ENCODE data around the gene ARL6IP4. TPM values are rescaled to one million over a fixed set of nuclear protein-coding genes. Genes with fewer than 3 reads are reported as not detected.

ARL6IP4 gene
- total RNA-seq, 1 donor from 2014 or later: 155 TPM

DNA sequence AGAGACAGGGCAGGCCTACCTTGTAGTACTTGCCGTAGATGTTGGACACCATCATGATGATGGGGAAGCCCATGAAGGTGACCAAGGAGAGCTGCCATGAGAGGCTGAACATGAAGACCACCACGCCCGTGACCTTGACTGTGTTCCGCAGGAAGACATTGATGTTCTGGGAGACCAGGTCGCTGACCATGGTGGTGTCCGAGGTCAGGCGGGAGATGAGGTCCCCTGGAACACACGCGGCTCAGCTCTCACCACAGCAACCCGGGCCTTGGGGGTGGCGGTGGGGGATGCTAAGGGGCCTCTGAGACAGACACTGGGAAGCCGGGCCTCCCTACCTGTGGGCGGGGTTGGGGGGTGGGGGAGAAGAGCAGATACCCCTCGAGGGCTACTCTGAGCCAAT lies 31.9 kb upstream of the ARL6IP4 start:
- H3K36me3 Mint-ChIP-seq (ENCODE audit: low read depth): no peaks in the 10 kb centered on the region
- H3K4me3 Mint-ChIP-seq: no peak overlapping the region
- intact Hi-C loops (cut with micrococcal nuclease): no loop called here
- peaks cover 1% of the 10 kb centered on the region for H3K27me3 Mint-ChIP-seq (ENCODE audit: insufficient read depth)
- DNase-seq (ENCODE audit: low spot score): no peak
- H3K4me1 Mint-ChIP-seq (ENCODE audit: low read depth): peaks cover 38% of the 10 kb centered on the region
- H3K9me3 Mint-ChIP-seq: no peaks in the 10 kb centered on the region
- no peak overlapping the region for H3K27ac Mint-ChIP-seq

DNA sequence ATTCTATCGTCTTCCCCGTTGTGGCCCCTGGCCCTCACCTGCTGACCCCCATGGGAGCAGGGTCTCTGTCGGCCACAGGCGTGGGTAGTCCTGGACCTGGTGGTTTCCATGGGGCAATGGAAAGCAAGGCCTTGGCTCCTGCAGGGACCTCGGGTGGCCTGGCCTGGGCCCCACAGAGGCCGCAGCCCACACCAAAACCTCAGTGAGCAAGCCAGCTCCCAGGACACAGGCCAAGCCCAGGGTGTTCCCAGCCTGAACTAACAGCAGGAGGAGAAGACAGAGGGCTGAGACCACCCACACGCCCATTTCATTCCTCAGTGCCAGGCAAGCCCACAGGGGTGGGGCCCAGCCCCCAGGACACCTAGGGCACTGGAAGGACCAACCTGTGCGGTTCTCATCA lies 31.1 kb upstream of the ARL6IP4 start:
- Mint-ChIP-seq H3K27me3 (ENCODE audit: insufficient read depth) (peaks cover 1% of the 10 kb centered on the region), H3K4me3 (no peak overlapping the region)
- intact Hi-C loops (cut with micrococcal nuclease): no loop called here

DNA sequence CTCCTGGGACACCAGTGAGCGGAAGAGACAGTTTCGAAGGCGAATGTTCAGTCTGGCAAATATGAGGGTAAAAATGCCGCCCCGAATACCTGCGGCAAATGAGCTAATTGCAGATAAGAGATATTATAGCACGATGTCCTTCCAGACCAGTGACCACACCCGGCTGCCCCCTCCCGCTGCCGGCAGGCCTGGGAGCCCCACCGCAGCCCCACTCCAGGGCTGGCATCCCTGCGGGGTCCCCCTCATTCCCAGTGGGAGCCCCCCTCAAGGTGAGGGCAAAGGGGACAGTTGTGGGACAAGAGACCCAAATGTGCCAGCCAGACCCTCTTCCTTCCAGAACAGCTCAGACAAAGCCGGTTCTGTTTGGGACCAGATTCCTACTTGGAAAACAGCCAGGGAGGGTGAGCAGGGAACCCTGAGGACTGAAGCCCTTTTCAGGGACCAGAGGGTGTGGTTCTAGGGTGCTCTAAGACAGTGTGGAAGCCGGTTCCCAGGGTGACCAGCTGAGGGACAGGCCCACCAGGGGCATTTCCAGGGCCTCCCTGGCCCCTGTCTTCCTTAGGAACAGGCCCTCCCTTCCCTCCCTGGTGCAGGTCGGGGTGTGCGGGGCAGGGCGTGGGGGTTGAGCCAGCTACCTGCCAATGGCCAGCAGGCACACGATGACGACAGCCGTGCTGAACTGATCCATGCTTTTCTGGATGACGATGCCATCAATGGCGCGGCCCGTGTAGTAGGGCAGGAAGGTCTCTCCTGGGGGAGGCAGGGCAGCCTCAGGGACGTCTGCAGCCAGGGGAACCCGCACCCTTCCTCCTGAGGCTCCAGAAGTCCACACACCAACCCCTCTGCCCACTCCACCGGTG lies 30.4 kb upstream of the ARL6IP4 start:
- Mint-ChIP-seq H3K9me3 (no peaks in the 10 kb centered on the region), H3K27ac (no peak overlapping the region), H3K4me1 (ENCODE audit: low read depth) (peaks cover 35% of the 10 kb centered on the region), H3K4me3 (no peak overlapping the region), H3K36me3 (ENCODE audit: low read depth) (no peaks in the 10 kb centered on the region), H3K27me3 (ENCODE audit: insufficient read depth) (peaks cover 1% of the 10 kb centered on the region)
- no peak for DNase-seq (ENCODE audit: low spot score)
- intact Hi-C loops (cut with micrococcal nuclease): no loop called here

More for the DNA sequence above, 31.1 kb upstream of the ARL6IP4 start:
- Mint-ChIP-seq H3K4me1 (ENCODE audit: low read depth) (peaks cover 36% of the 10 kb centered on the region), H3K27ac (no peak overlapping the region), H3K36me3 (ENCODE audit: low read depth) (no peaks in the 10 kb centered on the region), H3K9me3 (no peaks in the 10 kb centered on the region)
- no peak for DNase-seq (ENCODE audit: low spot score)

- Mint-ChIP-seq H3K27me3 (ENCODE audit: insufficient read depth) (peaks cover 1% of the 10 kb centered on the region), H3K27ac (no peak overlapping the region), H3K9me3 (no peaks in the 10 kb centered on the region), H3K36me3 (ENCODE audit: low read depth) (no peaks in the 10 kb centered on the region), H3K4me3 (no peak overlapping the region), H3K4me1 (ENCODE audit: low read depth) (peaks cover 24% of the 10 kb centered on the region)
- no peak for DNase-seq (ENCODE audit: low spot score)
- intact Hi-C loops (cut with micrococcal nuclease): no loop called here
Observed at GRCh38 chr12:122951406-122951805, 29.1 kb upstream of the ARL6IP4 start.

- Mint-ChIP-seq H3K36me3 (ENCODE audit: low read depth) (no peaks in the 10 kb centered on the region), H3K4me1 (ENCODE audit: low read depth) (peaks cover 16% of the 10 kb centered on the region), H3K27me3 (ENCODE audit: insufficient read depth) (peaks cover 1% of the 10 kb centered on the region), H3K9me3 (no peaks in the 10 kb centered on the region), H3K27ac (no peak overlapping the region), H3K4me3 (no peak overlapping the region)
- intact Hi-C loops (cut with micrococcal nuclease): loop anchor here (1.0 kb wide), 2 partner anchors 92 to 159 kb away; no protein-coding TSS in a partner anchor
- DNase-seq (ENCODE audit: low spot score): peak; percentile 63
Observed at GRCh38 chr12:122951979-122952892, 28.2 kb upstream of the ARL6IP4 start.

- Mint-ChIP-seq H3K27ac (no peak overlapping the region), H3K27me3 (ENCODE audit: insufficient read depth) (no peaks in the 10 kb centered on the region), H3K4me3 (no peak overlapping the region), H3K9me3 (no peaks in the 10 kb centered on the region), H3K4me1 (ENCODE audit: low read depth) (peaks cover 6% of the 10 kb centered on the region), H3K36me3 (ENCODE audit: low read depth) (no peaks in the 10 kb centered on the region)
- DNase-seq (ENCODE audit: low spot score): no peak
- intact Hi-C loops (cut with micrococcal nuclease): no loop called here
Observed at GRCh38 chr12:122955156-122955555, 25.3 kb upstream of the ARL6IP4 start.

DNA sequence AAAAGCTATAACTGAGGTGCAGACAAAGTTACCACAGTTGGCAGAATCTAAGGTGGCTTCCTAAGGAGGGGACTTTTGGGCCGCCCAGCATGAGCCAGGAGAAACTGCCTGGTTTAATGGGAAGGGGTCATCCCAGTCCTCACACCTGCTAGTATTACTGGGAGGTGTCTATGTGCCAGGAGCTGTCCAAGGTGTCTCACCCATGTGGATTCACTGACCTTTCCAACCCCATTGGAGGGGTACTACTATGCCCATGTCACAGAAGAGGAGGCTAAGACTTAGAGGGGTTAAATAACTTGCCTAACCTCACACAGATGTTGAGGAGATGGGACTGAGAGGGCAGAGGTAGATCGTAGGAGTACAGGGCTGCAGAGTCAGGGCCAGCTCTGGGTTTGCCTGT lies 24.4 kb upstream of the ARL6IP4 start:
- Mint-ChIP-seq H3K27me3 (ENCODE audit: insufficient read depth) (no peaks in the 10 kb centered on the region), H3K9me3 (no peaks in the 10 kb centered on the region), H3K4me1 (ENCODE audit: low read depth) (peaks cover 6% of the 10 kb centered on the region), H3K36me3 (ENCODE audit: low read depth) (no peaks in the 10 kb centered on the region), H3K4me3 (no peak overlapping the region), H3K27ac (no peak overlapping the region)
- intact Hi-C loops (cut with micrococcal nuclease): no loop called here
- no peak for DNase-seq (ENCODE audit: low spot score)

DNA sequence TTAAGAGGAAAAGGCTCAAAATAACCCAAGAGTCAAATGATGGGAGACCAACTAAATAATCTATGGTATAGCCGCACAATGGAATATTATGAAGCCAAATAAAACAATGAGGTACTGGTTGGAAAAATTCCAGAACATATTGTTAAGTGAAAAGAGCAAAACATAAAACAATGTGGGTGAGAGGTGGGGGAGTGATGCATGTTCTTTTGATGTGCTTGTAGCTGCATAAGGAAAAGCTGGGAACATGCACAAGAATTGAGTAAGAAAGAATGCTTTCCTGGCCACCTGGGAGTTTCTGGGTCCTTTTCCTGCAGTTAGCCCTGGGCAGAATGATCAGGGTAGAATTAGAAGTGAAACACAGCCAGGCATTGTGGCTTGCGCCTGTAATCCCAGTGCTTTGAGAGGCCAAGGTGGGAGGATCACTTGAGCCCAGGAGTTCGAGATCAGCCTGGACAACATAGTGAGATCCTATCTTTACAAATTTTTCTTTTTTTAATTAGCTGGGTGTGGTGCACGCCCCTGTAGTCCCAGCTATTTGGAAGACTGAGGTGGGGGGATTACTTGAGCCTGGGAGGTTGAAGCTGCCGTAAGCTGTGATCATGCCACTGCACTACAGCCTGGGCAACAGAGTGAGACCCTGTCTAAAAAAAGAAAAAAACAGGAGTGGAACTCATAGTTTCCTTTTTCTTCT lies 22.1 kb upstream of the ARL6IP4 start:
- Mint-ChIP-seq H3K36me3 (ENCODE audit: low read depth) (no peaks in the 10 kb centered on the region), H3K27ac (no peak overlapping the region), H3K4me3 (no peak overlapping the region), H3K9me3 (no peaks in the 10 kb centered on the region), H3K27me3 (ENCODE audit: insufficient read depth) (no peaks in the 10 kb centered on the region), H3K4me1 (ENCODE audit: low read depth) (no peaks in the 10 kb centered on the region)
- no peak for DNase-seq (ENCODE audit: low spot score)
- intact Hi-C loops (cut with micrococcal nuclease): no loop called here

- Mint-ChIP-seq H3K4me3 (no peak overlapping the region), H3K27me3 (ENCODE audit: insufficient read depth) (no peaks in the 10 kb centered on the region), H3K36me3 (ENCODE audit: low read depth) (no peaks in the 10 kb centered on the region), H3K4me1 (ENCODE audit: low read depth) (peaks cover 2% of the 10 kb centered on the region), H3K9me3 (no peaks in the 10 kb centered on the region), H3K27ac (no peak overlapping the region)
- no peak for DNase-seq (ENCODE audit: low spot score)
- intact Hi-C loops (cut with micrococcal nuclease): loop anchor here (10.0 kb wide), 1 partner anchor 325 kb away; no protein-coding TSS in a partner anchor
Observed at GRCh38 chr12:122959566-122960192, 20.8 kb upstream of the ARL6IP4 start.

GRCh38 chr12:122960193-122960569 lies 20.3 kb upstream of the ARL6IP4 start:
- Mint-ChIP-seq H3K4me1 (ENCODE audit: low read depth) (peaks cover 6% of the 10 kb centered on the region), H3K27ac (no peak overlapping the region), H3K4me3 (no peak overlapping the region), H3K27me3 (ENCODE audit: insufficient read depth) (peaks cover 4% of the 10 kb centered on the region), H3K9me3 (no peaks in the 10 kb centered on the region), H3K36me3 (ENCODE audit: low read depth) (no peaks in the 10 kb centered on the region)
- DNase-seq (ENCODE audit: low spot score): no peak
- intact Hi-C loops (cut with micrococcal nuclease): loop anchor here (10.0 kb wide), 1 partner anchor 325 kb away; no protein-coding TSS in a partner anchor

DNA sequence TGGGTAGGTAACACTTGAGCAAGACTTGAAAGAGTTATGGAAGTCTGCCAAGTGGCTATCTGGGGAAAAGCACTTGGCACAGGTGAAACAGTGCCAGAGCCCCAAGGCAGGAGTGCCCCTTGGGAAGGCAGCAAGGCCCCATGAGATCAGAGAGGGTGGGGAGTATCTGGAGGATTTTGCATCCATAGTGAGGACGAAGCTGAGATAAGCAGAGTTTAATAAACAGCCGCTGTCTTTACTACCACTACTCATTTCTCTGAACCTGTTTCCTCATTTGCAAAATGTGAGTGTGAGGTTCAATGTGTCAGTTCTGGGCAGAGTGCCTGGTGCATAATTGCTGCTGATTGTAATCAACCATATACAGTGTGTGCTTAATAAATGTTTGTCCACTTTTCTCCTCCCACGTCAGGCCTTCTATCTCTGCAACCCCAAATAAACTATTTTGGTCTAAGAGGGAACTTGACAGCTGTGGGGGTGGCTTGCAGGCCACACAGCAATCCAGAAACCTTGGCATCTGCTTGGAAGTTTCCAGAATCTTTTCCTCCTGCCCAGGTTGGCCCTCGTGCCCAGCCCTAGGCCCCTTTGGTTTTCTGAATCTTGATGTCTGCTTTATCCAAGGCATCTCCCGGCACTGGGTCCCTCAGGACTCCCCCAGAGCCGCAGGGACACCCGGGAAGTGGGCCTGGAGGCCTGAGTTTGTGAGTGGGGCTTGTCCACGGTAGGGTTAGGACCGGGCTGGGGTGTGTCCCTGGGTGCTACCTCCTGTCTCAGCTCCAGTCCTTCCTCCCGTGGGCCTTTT lies 18.8 kb upstream of the ARL6IP4 start:
- Mint-ChIP-seq H3K36me3 (ENCODE audit: low read depth) (no peaks in the 10 kb centered on the region), H3K4me1 (ENCODE audit: low read depth) (peaks cover 8% of the 10 kb centered on the region), H3K9me3 (no peaks in the 10 kb centered on the region), H3K4me3 (no peak overlapping the region), H3K27ac (no peak overlapping the region), H3K27me3 (ENCODE audit: insufficient read depth) (peaks cover 5% of the 10 kb centered on the region)
- intact Hi-C loops (cut with micrococcal nuclease): loop anchor here (10.0 kb wide), 1 partner anchor 327 kb away; no protein-coding TSS in a partner anchor
- DNase-seq (ENCODE audit: low spot score): no peak

GRCh38 chr12:122963941-122964265 lies 16.6 kb upstream of the ARL6IP4 start:
- intact Hi-C loops (cut with micrococcal nuclease): loop anchor here (10.0 kb wide), 1 partner anchor 329 kb away; no protein-coding TSS in a partner anchor
- Mint-ChIP-seq H3K36me3 (ENCODE audit: low read depth) (no peaks in the 10 kb centered on the region), H3K27ac (no peak overlapping the region), H3K9me3 (no peaks in the 10 kb centered on the region), H3K27me3 (ENCODE audit: insufficient read depth) (peaks cover 12% of the 10 kb centered on the region), H3K4me3 (no peak overlapping the region), H3K4me1 (ENCODE audit: low read depth) (peaks cover 12% of the 10 kb centered on the region)
- no peak for DNase-seq (ENCODE audit: low spot score)
